ENCODE measurements around the gene CELSR1. TPM values are rescaled to one million over a fixed set of nuclear protein-coding genes. Genes with fewer than 3 reads are reported as not detected.

The CELSR1 gene
- total and polyA plus RNA-seq, 2 of the 13 experiments (the other 11 are each of a cell fraction or from before 2014, with no cell fraction given) = 0.78 to 1.8 TPM

- Histone ChIP-seq H4K20me1 (ENCODE audit: insufficient read depth, low read length) (no peaks in the 10 kb centered on the region), H2AFZ (ENCODE audit: low read length) (no peak overlapping the region), H3K79me2 (ENCODE audit: insufficient read depth, low read length) (no peaks in the 10 kb centered on the region), H3K4me1 (ENCODE audit: insufficient read depth, low read length) (peaks cover 12% of the 10 kb centered on the region), H3K9me3 (ENCODE audit: low read length) (no peaks in the 10 kb centered on the region), H3K27me3 (ENCODE audit: control insufficient read depth in 1 of 2, insufficient read depth in 2 of 2, low read length in 2 of 2) (peaks cover 6 to 9% of the 10 kb centered on the region in 2 experiments; a peak in 3 of 5 replicates), H3K4me3 (replicated peaks in 1 of 3; ENCODE audit: insufficient read depth in 1 of 3, low read depth in 2 of 3, low read length in 3 of 3) (no peak overlapping the region), H3K36me3 (replicated peaks in 1 of 2; ENCODE audit: control insufficient read depth in 1 of 2, insufficient read depth in 2 of 2, low read length in 2 of 2) (no peaks in the 10 kb centered on the region), H3K4me2 (ENCODE audit: low read depth, low read length) (no peak overlapping the region), H3K9ac (ENCODE audit: insufficient read depth, low read depth, low read length) (no peak overlapping the region), H3K27ac (ENCODE audit: extremely low read length, insufficient read depth, low read length) (no peak overlapping the region)
- intact Hi-C loops (cut with micrococcal nuclease; ENCODE audit: unreplicated experiment) (no loop called here), in situ Hi-C loops (cut with HindIII; ENCODE audit: extremely low pct_ligation_motif_present, low pct_unique_long_range_greater_than_20kb) (no loop called here)
- no peak for DNase-seq (ENCODE audit: low spot score)
- no TSS peak for BruUV-seq (replicated peaks)
- POLR2A ChIA-PET = no interaction called here
- CTCF ChIA-PET (ENCODE audit: low intra/inter-chr PET ratio, low total read pairs) = no interaction called here
- no peak for FAIRE-seq
- 89% methylated on average over 8 of the region's 8 CpGs for WGBS (ENCODE audit: low lambda C conversion rate)
- no peak for ATAC-seq
- no peak for TF ChIP-seq MTA1 (CRISPR knock-in tag; IDR thresholded peaks at IDR 0.05; ENCODE audit: borderline replicate concordance)
- TF ChIP-seq RNF2 (conservative IDR thresholded peaks at IDR 0.05; ENCODE audit: low read depth) = no peak
- TF ChIP-seq KLF11 (CRISPR knock-in tag; IDR thresholded peaks at IDR 0.05) = no peak
- no peak for TF ChIP-seq ZNF556 (CRISPR knock-in tag; IDR thresholded peaks at IDR 0.05; ENCODE audit: borderline replicate concordance)
- TF ChIP-seq ZNF367 (CRISPR knock-in tag; IDR thresholded peaks at IDR 0.05; ENCODE audit: borderline replicate concordance) = no peak
- TF ChIP-seq UBTF (CRISPR knock-in tag; IDR thresholded peaks at IDR 0.05) = no peak
- TF ChIP-seq RBFOX2 (IDR thresholded peaks at IDR 0.05; ENCODE audit: low read depth, low read length) = no peak
- no peak for TF ChIP-seq ZNF318 (CRISPR knock-in tag; IDR thresholded peaks at IDR 0.05)
- TF ChIP-seq ZBTB38 (CRISPR knock-in tag; IDR thresholded peaks at IDR 0.05) = no peak
- no peak for TF ChIP-seq NKX3-1 (CRISPR knock-in tag; IDR thresholded peaks at IDR 0.05)
- no peak for TF ChIP-seq NFYC (CRISPR knock-in tag; IDR thresholded peaks at IDR 0.05)
- no peak for TF ChIP-seq ZXDC (CRISPR knock-in tag; IDR thresholded peaks at IDR 0.05)
- TF ChIP-seq ZNF660 (CRISPR knock-in tag; IDR thresholded peaks at IDR 0.05; ENCODE audit: borderline replicate concordance, low read depth) = no peak
Measured at GRCh38 chr22:46476547-46476941, 60.9 kb downstream of the CELSR1 start.
